Esophagus muscularis mucosa (tissue), 3 donors: ENCODE results near the gene SORCS2.

ENCODE experiments used
- CTCF ChIP-seq, 3 experiments: fragments of 200-600 bp in 2 of 3; fragments of 450-650 bp in 1 of 3; sonication (generic) in 2 of 3; IDR thresholded peaks; one replicate each; pipeline ENCODE4 v1.5.1; 2017 to 2019; ENCODE audit warnings: antibody characterized with exemption in 3 of 3, mild to moderate bottlenecking in 2 of 3, moderate library complexity in 1 of 3
- POLR2A ChIP-seq: fragments of 450-650 bp; IDR thresholded peaks from one replicate; pipeline ENCODE4 v1.6.1; 2017; ENCODE audit warnings: antibody characterized with exemption, moderate library complexity, mild to moderate bottlenecking, low read depth

GRCh38 chr4:7180938-7181337 is 11.4 kb upstream of the SORCS2 start:
- TF ChIP-seq CTCF (IDR thresholded peaks at IDR 0.05) (no peak), POLR2A (no peak)
